Thyroid gland (tissue), 4 donors: ENCODE measurements around the gene HK1. TPM values are rescaled to one million over a fixed set of nuclear protein-coding genes. Genes with fewer than 3 reads are reported as not detected.
"Not testable (repeated sequence)": the region's sequence is repeated elsewhere in the genome, so short reads cannot be mapped to it uniquely, and the experiment has no call there.

Experiments
- DNase-seq, 2 donors: peaks; one replicate each; pipeline ENCODE4 v3.0.0-alpha.2; 2019
- H3K27ac ChIP-seq, 3 donors: fragments of 200-600 bp; sonication (generic); 1 replicate in 2 of 3; 2 replicates in 1 of 3; pipeline ENCODE4 v1.5.1; 2016 to 2019; ENCODE audit warnings: mild to moderate bottlenecking in 1 of 3, moderate library complexity in 1 of 3
- H3K27me3 ChIP-seq: fragments of 200-600 bp; sonication (generic); one replicate; pipeline ENCODE4 v1.5.1; 2019
- H3K36me3 ChIP-seq, 2 donors: fragments of 200-600 bp; sonication (generic); one replicate each; pipeline ENCODE4 v1.5.1; 2016 to 2019
- H3K4me1 ChIP-seq, 2 donors: fragments of 200-600 bp; sonication (generic); one replicate each; pipeline ENCODE4 v1.5.1; 2017 to 2019
- H3K4me3 ChIP-seq, 3 donors: fragments of 200-600 bp; sonication (generic); replicated peaks in 1 of 3; 1 replicate in 2 of 3; 2 replicates in 1 of 3; pipeline ENCODE4 v1.5.1; 2016; ENCODE audit warnings: mild to moderate bottlenecking in 1 of 3
- H3K9me3 ChIP-seq: fragments of 200-600 bp; sonication (generic); one replicate; pipeline ENCODE4 v1.5.1; 2017
- POLR2A ChIP-seq, 2 donors: fragments of 450-650 bp; IDR thresholded peaks; one replicate each; pipeline ENCODE4 v1.6.1; 2017; ENCODE audit warnings: antibody characterized with exemption in 2 of 2, mild to moderate bottlenecking in 2 of 2, moderate library complexity in 1 of 2
- WGBS, 2 donors: methylation state at CpG; one replicate each; pipeline ENCODE4 v1.1.5; 2017; 5-methylcytosine and 5-hydroxymethylcytosine counted together
- intact Hi-C: fragments of 100-400 bp; cut with DNase I; formaldehyde crosslinking; loops from one replicate; pipeline ENCODE4 v1.15.1; 2023
- total RNA-seq, 4 donors: library from RNA; depleted of rRNA; stranded (reverse); fragments of >200 nt; gene quantifications; one replicate each; pipeline ENCODE4 v1.2.3, GENCODE V29; 2016
- TF ChIP-seq, protein P1 (sequence below), 6 experiments: fragments of 200-600 bp in 3 of 6; fragments of 450-650 bp in 3 of 6; sonication (generic) in 3 of 6; IDR thresholded peaks; one replicate each; pipeline ENCODE4 v1.5.1; 2016 to 2019; ENCODE audit warnings: antibody characterized with exemption in 6 of 6, mild to moderate bottlenecking in 2 of 6, inconsistent platforms in 1 of 6, moderate library complexity in 1 of 6

The HK1 gene
- total RNA-seq, 4 donors from 2014 or later: 106 to 231 (median 189) TPM

DNA sequence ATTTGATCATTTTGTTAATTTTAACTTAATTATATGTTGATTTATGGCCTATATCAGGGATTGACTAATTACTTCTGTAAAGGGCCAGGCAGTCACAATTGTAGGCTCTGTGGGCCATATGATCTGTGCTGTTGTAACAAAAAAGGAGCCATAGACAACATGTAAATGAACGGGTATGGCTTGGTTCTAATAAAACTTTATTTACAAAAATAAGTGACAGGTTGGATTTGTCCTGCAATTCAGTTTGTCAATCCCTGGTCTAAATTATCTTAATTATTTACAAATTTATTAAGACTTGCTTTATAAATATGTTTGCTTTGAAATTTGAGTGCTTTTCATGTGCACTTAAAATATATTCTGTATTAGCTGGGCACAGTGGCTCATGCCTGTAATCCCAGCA lies 2.9 kb upstream of the HK1 start:
- Histone ChIP-seq H3K27ac (no peak overlapping the region), H3K9me3 (no peaks in the 10 kb centered on the region), H3K36me3 (no peaks in the 10 kb centered on the region), H3K4me3 (no peak overlapping the region), H3K4me1 (peaks cover 11 to 16% of the 10 kb centered on the region in 2 donors), H3K27me3 (no peaks in the 10 kb centered on the region)
- WGBS, 2 donors: 96 to 100% methylated on average over 1 of the region's 1 CpG
- no peak for DNase-seq
- no peak for TF ChIP-seq POLR2A (IDR thresholded peaks at IDR 0.05)
- TF ChIP-seq, protein P1, sequence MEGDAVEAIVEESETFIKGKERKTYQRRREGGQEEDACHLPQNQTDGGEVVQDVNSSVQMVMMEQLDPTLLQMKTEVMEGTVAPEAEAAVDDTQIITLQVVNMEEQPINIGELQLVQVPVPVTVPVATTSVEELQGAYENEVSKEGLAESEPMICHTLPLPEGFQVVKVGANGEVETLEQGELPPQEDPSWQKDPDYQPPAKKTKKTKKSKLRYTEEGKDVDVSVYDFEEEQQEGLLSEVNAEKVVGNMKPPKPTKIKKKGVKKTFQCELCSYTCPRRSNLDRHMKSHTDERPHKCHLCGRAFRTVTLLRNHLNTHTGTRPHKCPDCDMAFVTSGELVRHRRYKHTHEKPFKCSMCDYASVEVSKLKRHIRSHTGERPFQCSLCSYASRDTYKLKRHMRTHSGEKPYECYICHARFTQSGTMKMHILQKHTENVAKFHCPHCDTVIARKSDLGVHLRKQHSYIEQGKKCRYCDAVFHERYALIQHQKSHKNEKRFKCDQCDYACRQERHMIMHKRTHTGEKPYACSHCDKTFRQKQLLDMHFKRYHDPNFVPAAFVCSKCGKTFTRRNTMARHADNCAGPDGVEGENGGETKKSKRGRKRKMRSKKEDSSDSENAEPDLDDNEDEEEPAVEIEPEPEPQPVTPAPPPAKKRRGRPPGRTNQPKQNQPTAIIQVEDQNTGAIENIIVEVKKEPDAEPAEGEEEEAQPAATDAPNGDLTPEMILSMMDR (IDR thresholded peaks at IDR 0.05): no peak
- intact Hi-C loops: no loop called here

DNA sequence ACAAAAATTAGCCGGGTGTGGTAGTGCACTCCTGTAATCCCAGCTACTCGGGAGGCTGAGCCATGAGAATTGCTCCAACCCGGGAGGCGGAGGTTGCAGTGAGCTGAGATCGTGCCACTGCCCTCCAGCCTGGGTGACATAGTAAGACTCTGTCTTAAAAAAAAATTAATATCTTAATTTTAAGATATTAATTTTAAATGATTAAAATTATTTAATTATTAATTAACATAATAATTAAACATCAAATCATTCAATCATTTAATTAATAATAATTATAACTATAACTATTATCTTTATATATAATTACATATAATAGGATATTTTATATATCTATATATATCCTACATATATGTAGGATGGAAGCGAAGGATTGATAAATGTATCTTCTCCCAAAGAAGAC lies 1.8 kb upstream of the HK1 start:
- H3K4me1 ChIP-seq: peaks cover 11 to 16% of the 10 kb centered on the region in 2 donors
- H3K27ac ChIP-seq: no peak overlapping the region
- WGBS, 2 donors: 91 to 93% methylated on average over 6 of the region's 6 CpGs
- intact Hi-C loops: no loop called here
- no peak overlapping the region for H3K4me3 ChIP-seq
- no peaks in the 10 kb centered on the region for H3K9me3 ChIP-seq
- TF ChIP-seq POLR2A (IDR thresholded peaks at IDR 0.05): no peak
- TF ChIP-seq, protein P1 (IDR thresholded peaks at IDR 0.05): no peak
- H3K27me3 ChIP-seq: no peaks in the 10 kb centered on the region
- H3K36me3 ChIP-seq: no peaks in the 10 kb centered on the region
- no peak for DNase-seq

DNA sequence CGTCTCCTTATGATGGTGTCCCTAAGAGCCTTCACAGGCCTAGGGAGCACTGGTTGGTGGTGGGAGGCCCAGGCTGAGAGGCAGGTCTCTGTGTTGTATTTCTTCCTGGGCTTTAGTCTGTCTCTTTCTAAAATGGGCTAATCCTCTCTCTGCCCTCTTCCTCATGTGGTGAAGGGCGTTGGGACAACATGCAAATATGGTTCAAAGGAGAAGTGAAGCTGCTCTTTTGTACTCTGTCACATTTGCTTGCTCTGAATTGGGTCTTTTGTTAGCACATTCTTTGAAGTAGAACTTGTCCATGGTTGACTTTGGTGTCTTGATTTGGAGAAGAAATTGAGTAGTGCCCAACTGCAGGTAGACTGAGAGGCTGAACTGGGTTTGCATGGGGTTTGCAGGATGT lies 814 bp downstream of the HK1 start:
- peaks cover 11 to 16% of the 10 kb centered on the region in 2 donors for H3K4me1 ChIP-seq
- TF ChIP-seq POLR2A (IDR thresholded peaks at IDR 0.05): no peak
- TF ChIP-seq, protein P1 (IDR thresholded peaks at IDR 0.05): no peak
- WGBS, 2 donors: 94 to 97% methylated on average over 2 of the region's 2 CpGs
- no peaks in the 10 kb centered on the region for H3K27me3 ChIP-seq
- H3K27ac ChIP-seq: peak overlapping the region; percentile 74 to 85 (median 78)
- intact Hi-C loops: no loop called here
- no peaks in the 10 kb centered on the region for H3K36me3 ChIP-seq
- no peak for DNase-seq
- no peak overlapping the region for H3K4me3 ChIP-seq
- H3K9me3 ChIP-seq: no peaks in the 10 kb centered on the region

DNA sequence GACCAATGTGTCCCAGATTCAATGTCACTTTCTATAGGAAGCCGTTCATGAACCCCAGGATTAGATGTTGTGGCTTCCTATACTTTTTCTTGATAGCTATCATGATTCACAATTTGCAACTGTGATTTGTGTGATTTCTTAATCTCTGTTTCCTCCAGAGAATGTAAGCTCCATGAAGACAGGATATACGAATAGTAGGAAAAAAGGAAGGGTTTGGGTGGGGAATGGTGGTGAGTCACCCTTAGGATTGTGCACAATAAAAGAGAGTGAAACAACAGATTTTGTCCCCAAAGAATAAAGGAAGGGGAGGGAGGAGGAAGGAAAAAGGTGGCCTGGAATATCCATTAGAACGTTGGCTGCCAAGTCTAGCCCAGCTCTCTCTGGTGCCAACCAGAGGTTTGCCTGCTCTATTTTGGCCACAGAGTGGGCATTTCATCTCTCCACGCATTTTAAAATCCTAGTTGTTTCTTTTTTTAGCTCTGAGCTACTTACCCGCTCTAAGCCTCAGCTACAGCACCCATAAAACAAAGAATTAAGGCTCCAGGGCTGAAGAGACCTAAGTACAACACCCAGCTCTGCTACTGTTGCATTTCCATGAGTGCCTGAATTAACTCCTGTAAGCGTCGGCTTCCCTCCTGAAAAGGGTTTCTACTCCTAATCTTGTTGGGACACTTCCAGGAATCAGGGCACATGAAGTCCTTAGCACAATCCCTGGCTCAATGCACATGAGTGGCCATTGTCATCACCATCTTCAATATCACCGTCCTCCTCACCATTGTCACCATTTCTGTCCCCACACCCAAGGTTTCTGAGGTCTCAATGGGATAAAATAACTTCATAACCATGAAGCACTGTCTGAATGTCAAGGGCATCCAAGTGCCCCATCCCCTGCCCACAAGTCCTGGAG lies 3.5 kb downstream of the HK1 start:
- no peaks in the 10 kb centered on the region for H3K36me3 ChIP-seq
- H3K4me1 ChIP-seq: peaks cover 11 to 16% of the 10 kb centered on the region in 2 donors
- DNase-seq: no peak
- H3K9me3 ChIP-seq: no peaks in the 10 kb centered on the region
- no peak overlapping the region for H3K27ac ChIP-seq
- no peak overlapping the region for H3K4me3 ChIP-seq
- 80 to 86% methylated on average over 8 of the region's 8 CpGs for WGBS, 2 donors
- intact Hi-C loops: no loop called here
- no peaks in the 10 kb centered on the region for H3K27me3 ChIP-seq
- no peak for TF ChIP-seq POLR2A (IDR thresholded peaks at IDR 0.05)
- TF ChIP-seq, protein P1 (IDR thresholded peaks at IDR 0.05): no peak

DNA sequence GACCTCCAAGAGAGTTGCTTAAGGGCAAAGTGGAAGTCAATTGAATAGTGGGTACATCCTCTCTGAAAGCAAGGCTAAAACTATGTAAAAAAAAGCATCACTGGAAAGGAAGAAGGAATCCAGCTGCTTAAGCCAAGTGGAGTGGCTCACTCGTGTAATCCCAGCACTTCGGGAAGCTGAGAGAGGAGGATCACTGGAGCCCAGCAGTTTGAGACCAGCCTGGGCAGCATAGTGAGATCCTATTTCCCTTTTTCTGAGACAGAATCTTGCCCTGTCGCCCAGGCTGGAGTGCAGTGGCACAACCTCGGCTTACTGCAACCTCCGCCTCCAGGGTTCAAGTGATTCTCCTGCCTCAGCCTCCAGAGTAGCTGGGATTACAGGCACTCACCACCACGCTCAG lies 6.1 kb downstream of the HK1 start:
- H3K4me1 ChIP-seq, H3K4me3 ChIP-seq, H3K9me3 ChIP-seq, H3K36me3 ChIP-seq, H3K27ac ChIP-seq, DNase-seq, intact Hi-C loops, H3K27me3 ChIP-seq: not testable (repeated sequence)
- 85 to 90% methylated on average over 6 of the region's 6 CpGs for WGBS, 2 donors
